ENCODE data around the gene BICRA. TPM values are rescaled to one million over a fixed set of nuclear protein-coding genes. Genes with fewer than 3 reads are reported as not detected.

BICRA gene
- total and polyA plus RNA-seq, 9 of the 15 experiments (the other 6 are each of a cell fraction or from before 2014, with no cell fraction given), result 0.01 to 8.8 (median 1.2) TPM

- no peak for TF ChIP-seq XRCC4 (IDR thresholded peaks at IDR 0.05; ENCODE audit: extremely low read depth, insufficient read depth, insufficient read length)
- peak; percentile 69 for TF ChIP-seq C11orf30 (IDR thresholded peaks at IDR 0.05; ENCODE audit: low read depth)
- 0 out of 2 replicates have a peak, but pooled peaks have one; percentile 25 for TF ChIP-seq CEBPB (tag; IDR thresholded peaks at IDR 0.05)
- peak; percentile 52 for TF ChIP-seq CBFA2T2 (conservative IDR thresholded peaks at IDR 0.05)
- TF ChIP-seq MITF (IDR thresholded peaks at IDR 0.05), result no peak
- TF ChIP-seq, protein P1, sequence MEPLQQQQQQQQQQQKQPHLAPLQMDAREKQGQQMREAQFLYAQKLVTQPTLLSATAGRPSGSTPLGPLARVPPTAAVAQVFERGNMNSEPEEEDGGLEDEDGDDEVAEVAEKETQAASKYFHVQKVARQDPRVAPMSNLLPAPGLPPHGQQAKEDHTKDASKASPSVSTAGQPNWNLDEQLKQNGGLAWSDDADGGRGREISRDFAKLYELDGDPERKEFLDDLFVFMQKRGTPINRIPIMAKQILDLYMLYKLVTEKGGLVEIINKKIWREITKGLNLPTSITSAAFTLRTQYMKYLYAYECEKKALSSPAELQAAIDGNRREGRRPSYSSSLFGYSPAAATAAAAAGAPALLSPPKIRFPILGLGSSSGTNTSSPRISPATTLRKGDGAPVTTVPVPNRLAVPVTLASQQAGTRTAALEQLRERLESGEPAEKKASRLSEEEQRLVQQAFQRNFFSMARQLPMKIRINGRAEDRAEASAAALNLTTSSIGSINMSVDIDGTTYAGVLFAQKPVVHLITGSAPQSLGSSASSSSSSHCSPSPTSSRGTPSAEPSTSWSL (CRISPR knock-in tag; IDR thresholded peaks at IDR 0.05; ENCODE audit: borderline replicate concordance), result no peak
- TF ChIP-seq MNT (conservative IDR thresholded peaks at IDR 0.05), result 0 out of 4 replicates have a peak, but pooled peaks of 1 of the 2 experiments have one; percentile 26
- no peak for TF ChIP-seq RBBP5 (IDR thresholded peaks at IDR 0.05; ENCODE audit: borderline replicate concordance, insufficient read depth, low read length, poor library complexity, severe bottlenecking)
- TF ChIP-seq, protein P2, sequence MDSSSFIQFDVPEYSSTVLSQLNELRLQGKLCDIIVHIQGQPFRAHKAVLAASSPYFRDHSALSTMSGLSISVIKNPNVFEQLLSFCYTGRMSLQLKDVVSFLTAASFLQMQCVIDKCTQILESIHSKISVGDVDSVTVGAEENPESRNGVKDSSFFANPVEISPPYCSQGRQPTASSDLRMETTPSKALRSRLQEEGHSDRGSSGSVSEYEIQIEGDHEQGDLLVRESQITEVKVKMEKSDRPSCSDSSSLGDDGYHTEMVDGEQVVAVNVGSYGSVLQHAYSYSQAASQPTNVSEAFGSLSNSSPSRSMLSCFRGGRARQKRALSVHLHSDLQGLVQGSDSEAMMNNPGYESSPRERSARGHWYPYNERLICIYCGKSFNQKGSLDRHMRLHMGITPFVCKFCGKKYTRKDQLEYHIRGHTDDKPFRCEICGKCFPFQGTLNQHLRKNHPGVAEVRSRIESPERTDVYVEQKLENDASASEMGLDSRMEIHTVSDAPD (CRISPR knock-in tag; IDR thresholded peaks at IDR 0.05), result peak; percentile 65; the same call in 1 of the 2 replicates
- peak; percentile 21; the same call in 1 of the 2 replicates for TF ChIP-seq MAFG (tag; conservative IDR thresholded peaks at IDR 0.05)
- no peak for TF ChIP-seq ID3 (CRISPR knock-in tag; IDR thresholded peaks at IDR 0.05)
- TF ChIP-seq ID3 (tag; IDR thresholded peaks at IDR 0.05), result 0 out of 2 replicates have a peak, but pooled peaks have one; percentile 26
- TF ChIP-seq TCF3 (CRISPR knock-in tag; IDR thresholded peaks at IDR 0.05), result peak; percentile 67
- no peak for TF ChIP-seq CCAR2 (IDR thresholded peaks at IDR 0.05; ENCODE audit: low read depth, low read length)
- TF ChIP-seq EGR1 (conservative IDR thresholded peaks at IDR 0.05), result 0 out of 2 replicates have a peak, but pooled peaks have one; percentile 31
- no peak for TF ChIP-seq GTF2A2 (tag; IDR thresholded peaks at IDR 0.05)
- no peak for TF ChIP-seq ZFPM2 (CRISPR knock-in tag; IDR thresholded peaks at IDR 0.05)
- TF ChIP-seq, protein P3, sequence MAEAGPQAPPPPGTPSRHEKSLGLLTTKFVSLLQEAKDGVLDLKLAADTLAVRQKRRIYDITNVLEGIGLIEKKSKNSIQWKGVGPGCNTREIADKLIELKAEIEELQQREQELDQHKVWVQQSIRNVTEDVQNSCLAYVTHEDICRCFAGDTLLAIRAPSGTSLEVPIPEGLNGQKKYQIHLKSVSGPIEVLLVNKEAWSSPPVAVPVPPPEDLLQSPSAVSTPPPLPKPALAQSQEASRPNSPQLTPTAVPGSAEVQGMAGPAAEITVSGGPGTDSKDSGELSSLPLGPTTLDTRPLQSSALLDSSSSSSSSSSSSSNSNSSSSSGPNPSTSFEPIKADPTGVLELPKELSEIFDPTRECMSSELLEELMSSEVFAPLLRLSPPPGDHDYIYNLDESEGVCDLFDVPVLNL (CRISPR knock-in tag; IDR thresholded peaks at IDR 0.05; ENCODE audit: low read depth), result no peak
- TF ChIP-seq TAL1 (IDR thresholded peaks at IDR 0.05), result peak; percentile 40; the same call in 1 of the 2 replicates
- no peak for TF ChIP-seq ATF1 (CRISPR knock-in tag; IDR thresholded peaks at IDR 0.05)
- TF ChIP-seq ATF1 (tag; IDR thresholded peaks at IDR 0.05), result peak; percentile 10; the same call in 1 of the 2 replicates
- TF ChIP-seq CBFA2T3 (IDR thresholded peaks at IDR 0.05), result peak; percentile 79
- TF ChIP-seq NCOR1 (IDR thresholded peaks at IDR 0.05), result peak; percentile 52
These were observed 74.0 kb downstream of the BICRA start (continued) for GRCh38 chr19:47682939-47683338.

Data from K562 (cell line).